GM23248 (cell line): ENCODE data around the gene STAB2. TPM values are rescaled to one million over a fixed set of nuclear protein-coding genes. Genes with fewer than 3 reads are reported as not detected.

Source experiments
- DNase-seq: peaks from one replicate; pipeline ENCODE4 v3.0.0-alpha.2; 2015
- H2AFZ ChIP-seq: fragments of 200-600 bp; sonication (generic); 2 replicates; pipeline ENCODE4 v1.6.1; 2016; ENCODE audit warnings: antibody characterized with exemption
- H3F3A ChIP-seq: fragments of 200-600 bp; sonication (generic); 2 replicates; pipeline ENCODE4 v1.6.1; 2016; ENCODE audit warnings: mild to moderate bottlenecking, antibody characterized with exemption, mixed run types; ENCODE audit not compliant: insufficient read depth
- H3K27ac ChIP-seq: fragments of 200-600 bp; sonication (generic); 2 replicates; pipeline ENCODE4 v1.5.1; 2016; ENCODE audit warnings: mild to moderate bottlenecking
- H3K27me3 ChIP-seq: fragments of 200-600 bp; sonication (generic); replicated peaks from 2 replicates; pipeline ENCODE4 v1.6.1; 2016; ENCODE audit warnings: mild to moderate bottlenecking; ENCODE audit not compliant: insufficient read depth
- H3K36me3 ChIP-seq: fragments of 200-600 bp; sonication (generic); 2 replicates; pipeline ENCODE4 v1.6.1; 2016; ENCODE audit warnings: low read depth, mild to moderate bottlenecking
- H3K4me1 ChIP-seq: fragments of 200-600 bp; sonication (generic); 2 replicates; pipeline ENCODE4 v1.6.1; 2016; ENCODE audit warnings: mild to moderate bottlenecking; ENCODE audit not compliant: insufficient read depth
- H3K4me2 ChIP-seq: fragments of 200-600 bp; sonication (generic); one replicate; pipeline ENCODE4 v1.6.1; 2016; ENCODE audit warnings: mild to moderate bottlenecking; ENCODE audit not compliant: unreplicated experiment
- H3K4me3 ChIP-seq: fragments of 200-600 bp; sonication (generic); 2 replicates; pipeline ENCODE4 v1.5.1; 2016; ENCODE audit warnings: mild to moderate bottlenecking
- H3K79me2 ChIP-seq: fragments of 200-600 bp; sonication (generic); 2 replicates; pipeline ENCODE4 v1.6.1; 2016; ENCODE audit warnings: mild to moderate bottlenecking; ENCODE audit not compliant: insufficient read depth
- H3K9ac ChIP-seq: fragments of 200-600 bp; sonication (generic); 2 replicates; pipeline ENCODE4 v1.6.1; 2016; ENCODE audit warnings: mild to moderate bottlenecking
- H3K9me2 ChIP-seq: fragments of 200-600 bp; sonication (generic); 2 replicates; pipeline ENCODE4 v1.6.1; 2016; ENCODE audit warnings: mixed run types, mild to moderate bottlenecking, moderate library complexity; ENCODE audit not compliant: insufficient read depth
- H3K9me3 ChIP-seq: fragments of 200-600 bp; sonication (generic); one replicate; pipeline ENCODE4 v1.6.1; 2017; ENCODE audit warnings: low read depth
- H4K20me1 ChIP-seq: fragments of 200-600 bp; sonication (generic); 2 replicates; pipeline ENCODE4 v1.6.0; 2016; ENCODE audit not compliant: insufficient read depth
- EZH2 ChIP-seq: fragments of 200-600 bp; sonication (generic); IDR thresholded peaks from 2 replicates; pipeline ENCODE4 v1.6.1; 2018; ENCODE audit warnings: antibody characterized with exemption, mild to moderate bottlenecking; ENCODE audit not compliant: insufficient read depth, poor library complexity, severe bottlenecking
- EZH2phosphoT487 ChIP-seq: fragments of 200-600 bp; sonication (generic); IDR thresholded peaks from 2 replicates; pipeline ENCODE4 v1.6.1; 2018; ENCODE audit warnings: antibody characterized with exemption, moderate library complexity, mild to moderate bottlenecking, low read depth; ENCODE audit not compliant: insufficient read depth
- WGBS, 2 experiments: methylation state at CpG; one replicate each; pipeline ENCODE4 v1.1.6; 2015 to 2017; ENCODE audit warnings: low lambda C conversion rate in 2 of 2, low coverage in 1 of 2; ENCODE audit errors: missing lambda C conversion rate in 2 of 2; 5-methylcytosine and 5-hydroxymethylcytosine counted together
- in situ Hi-C: fragments of 300-500 bp; cut with MboI; formaldehyde crosslinking; loops from 2 replicates; pipeline ENCODE4 v1.15.0; 2020
- polyA plus RNA-seq: library from polyadenylated mRNA; unstranded; fragments of >200 nt; fragmentation: Nextera tagmentation; extraction: Ambion mirVana; gene quantifications from 2 replicates; pipeline ENCODE4 v1.2.1, GENCODE V29; 2016
- small RNA-seq: library from RNA; depleted of rRNA; stranded (forward); fragments of <200 nt; gene quantifications from one replicate; pipeline ENCODE3, GENCODE V24; 2014; ENCODE audit warnings: low read depth, low replicate concordance
- total RNA-seq: library from RNA; depleted of rRNA; stranded (reverse); fragments of >200 nt; shearing (Covaris generic); gene quantifications from 2 replicates; pipeline ENCODE4 v1.2.3, GENCODE V29; 2014; rRNA removed

The STAB2 gene
- total and polyA plus RNA-seq, 2 experiments from 2014 or later = not detected

DNA sequence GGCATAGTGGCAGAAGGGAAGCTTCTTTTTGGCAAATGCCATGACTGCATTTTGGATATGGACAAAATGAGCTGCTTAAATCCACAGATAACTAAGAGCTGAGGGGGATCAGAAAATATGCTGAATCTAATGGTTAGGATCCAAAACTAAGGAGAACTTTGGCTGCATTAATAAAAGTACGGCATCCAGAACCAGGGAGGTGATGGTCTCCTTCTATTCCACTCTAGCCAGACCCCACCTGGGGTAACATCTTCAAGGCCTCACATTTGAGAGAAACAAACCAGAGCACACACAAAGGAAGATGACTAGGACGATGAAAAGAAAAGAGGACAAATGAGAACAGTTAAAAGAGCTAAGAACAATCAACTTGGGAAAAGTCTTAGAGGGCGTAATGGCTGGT lies 226.4 kb downstream of the STAB2 start:
- Histone ChIP-seq H3K9ac (no peak overlapping the region), H3K36me3 (no peaks in the 10 kb centered on the region), H3K27ac (no peak overlapping the region), H3K4me1 (no peaks in the 10 kb centered on the region), H4K20me1 (no peaks in the 10 kb centered on the region), H3K27me3 (no peaks in the 10 kb centered on the region), H3K4me2 (no peak overlapping the region), H3K4me3 (no peak overlapping the region), H3K9me2 (no peaks in the 10 kb centered on the region), H3K9me3 (no peaks in the 10 kb centered on the region), H3F3A (no peaks in the 10 kb centered on the region), H2AFZ (no peak overlapping the region), H3K79me2 (peaks cover 32% of the 10 kb centered on the region; the same call in 1 of the 2 replicates)
- WGBS, 2 experiments = 96 to 99% methylated on average over 3 of the region's 3 CpGs
- in situ Hi-C loops = no loop called here
- no peak for DNase-seq
- no peak for TF ChIP-seq EZH2phosphoT487
- no peak for TF ChIP-seq EZH2

DNA sequence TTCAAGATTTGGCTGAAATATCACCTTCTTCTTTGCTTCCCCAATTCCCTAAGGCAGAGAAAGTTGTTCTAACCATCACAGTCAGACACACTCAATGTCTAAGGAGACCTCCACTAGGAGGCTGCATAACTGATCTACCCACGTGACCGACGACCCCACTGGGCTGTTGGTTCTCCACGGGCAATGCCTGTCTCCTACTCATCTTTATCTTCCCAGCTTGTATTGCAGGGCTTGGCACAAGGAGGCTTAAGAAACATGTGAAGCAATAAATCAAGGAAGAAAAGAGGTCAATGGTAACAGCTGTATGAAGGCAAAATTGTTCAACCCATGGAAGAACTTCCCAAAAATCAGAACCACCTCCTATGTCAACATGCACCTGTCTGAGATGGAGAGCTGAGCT lies 226.9 kb downstream of the STAB2 start:
- H4K20me1 ChIP-seq = no peaks in the 10 kb centered on the region
- H3K36me3 ChIP-seq = no peaks in the 10 kb centered on the region
- H3K9me3 ChIP-seq = no peaks in the 10 kb centered on the region
- H3K9ac ChIP-seq = no peak overlapping the region
- no peaks in the 10 kb centered on the region for H3F3A ChIP-seq
- no peaks in the 10 kb centered on the region for H3K9me2 ChIP-seq
- no peaks in the 10 kb centered on the region for H3K4me1 ChIP-seq
- no peaks in the 10 kb centered on the region for H3K27me3 ChIP-seq
- WGBS, 2 experiments = 62 to 68% methylated on average over 4 of the region's 4 CpGs
- TF ChIP-seq EZH2phosphoT487 = no peak
- TF ChIP-seq EZH2 = no peak
- H3K4me3 ChIP-seq = no peak overlapping the region
- DNase-seq = no peak
- H2AFZ ChIP-seq = no peak overlapping the region
- no peak overlapping the region for H3K27ac ChIP-seq
- H3K4me2 ChIP-seq = no peak overlapping the region
- peaks cover 34% of the 10 kb centered on the region; the same call in 1 of the 2 replicates for H3K79me2 ChIP-seq
- in situ Hi-C loops = no loop called here

DNA sequence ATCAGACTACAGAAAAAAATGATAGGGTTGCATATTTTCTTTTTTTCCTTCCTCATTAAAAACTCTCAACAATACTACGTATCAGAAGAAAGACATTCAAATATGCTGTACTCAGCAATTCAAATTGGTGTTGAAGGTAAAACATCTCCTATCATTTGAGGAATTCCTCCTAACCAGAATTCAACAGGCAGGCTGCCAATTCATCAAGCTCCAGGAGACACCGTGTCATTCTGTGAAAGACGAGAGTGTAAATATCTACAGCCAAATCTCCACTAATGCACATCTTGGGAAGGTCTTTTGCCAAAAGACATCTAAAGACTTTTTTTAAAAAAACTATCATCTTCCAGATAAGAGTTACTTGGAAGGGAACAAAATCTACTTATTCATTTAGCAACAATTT lies 227.4 kb downstream of the STAB2 start:
- Histone ChIP-seq H3K27me3 (no peaks in the 10 kb centered on the region), H3K4me3 (no peak overlapping the region), H3K4me2 (no peak overlapping the region), H3K36me3 (no peaks in the 10 kb centered on the region), H4K20me1 (no peaks in the 10 kb centered on the region), H2AFZ (no peak overlapping the region), H3K27ac (no peak overlapping the region), H3F3A (no peaks in the 10 kb centered on the region), H3K9me2 (no peaks in the 10 kb centered on the region), H3K79me2 (peaks cover 34% of the 10 kb centered on the region; the same call in 1 of the 2 replicates), H3K4me1 (no peaks in the 10 kb centered on the region), H3K9ac (no peak overlapping the region), H3K9me3 (no peaks in the 10 kb centered on the region)
- TF ChIP-seq EZH2 = no peak
- no peak for TF ChIP-seq EZH2phosphoT487
- 82 to 84% methylated on average over 3 of the region's 3 CpGs for WGBS, 2 experiments
- DNase-seq = no peak
- in situ Hi-C loops = no loop called here

Small RNA genes within 50 kb of the gene (small RNA-seq; reads per million reads assigned to genes)
- gene RF00096 = not detected

Other genes starting within 250 kb of the STAB2 start
- not detected in 2 replicates for gene C12orf42, start 91.3 kb upstream of the STAB2 start, total RNA-seq
- not detected in 2 replicates for gene C12orf42, start 91.3 kb upstream of the STAB2 start, polyA plus RNA-seq